ENCODE data around the gene GLRX.

GLRX gene

GRCh38 chr5:95808013-95808685 lies 14.4 kb downstream of the GLRX start:
- TF ChIP-seq, protein P1, sequence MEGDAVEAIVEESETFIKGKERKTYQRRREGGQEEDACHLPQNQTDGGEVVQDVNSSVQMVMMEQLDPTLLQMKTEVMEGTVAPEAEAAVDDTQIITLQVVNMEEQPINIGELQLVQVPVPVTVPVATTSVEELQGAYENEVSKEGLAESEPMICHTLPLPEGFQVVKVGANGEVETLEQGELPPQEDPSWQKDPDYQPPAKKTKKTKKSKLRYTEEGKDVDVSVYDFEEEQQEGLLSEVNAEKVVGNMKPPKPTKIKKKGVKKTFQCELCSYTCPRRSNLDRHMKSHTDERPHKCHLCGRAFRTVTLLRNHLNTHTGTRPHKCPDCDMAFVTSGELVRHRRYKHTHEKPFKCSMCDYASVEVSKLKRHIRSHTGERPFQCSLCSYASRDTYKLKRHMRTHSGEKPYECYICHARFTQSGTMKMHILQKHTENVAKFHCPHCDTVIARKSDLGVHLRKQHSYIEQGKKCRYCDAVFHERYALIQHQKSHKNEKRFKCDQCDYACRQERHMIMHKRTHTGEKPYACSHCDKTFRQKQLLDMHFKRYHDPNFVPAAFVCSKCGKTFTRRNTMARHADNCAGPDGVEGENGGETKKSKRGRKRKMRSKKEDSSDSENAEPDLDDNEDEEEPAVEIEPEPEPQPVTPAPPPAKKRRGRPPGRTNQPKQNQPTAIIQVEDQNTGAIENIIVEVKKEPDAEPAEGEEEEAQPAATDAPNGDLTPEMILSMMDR (IDR thresholded peaks at IDR 0.05; ENCODE audit: low read depth, low read length, missing control alignments): no peak
- no peak for DNase-seq (ENCODE audit: extremely low read depth, low read depth)
- H3K4me3 ChIP-seq (replicated peaks; ENCODE audit: low read depth, low read length): no peak overlapping the region

DNA sequence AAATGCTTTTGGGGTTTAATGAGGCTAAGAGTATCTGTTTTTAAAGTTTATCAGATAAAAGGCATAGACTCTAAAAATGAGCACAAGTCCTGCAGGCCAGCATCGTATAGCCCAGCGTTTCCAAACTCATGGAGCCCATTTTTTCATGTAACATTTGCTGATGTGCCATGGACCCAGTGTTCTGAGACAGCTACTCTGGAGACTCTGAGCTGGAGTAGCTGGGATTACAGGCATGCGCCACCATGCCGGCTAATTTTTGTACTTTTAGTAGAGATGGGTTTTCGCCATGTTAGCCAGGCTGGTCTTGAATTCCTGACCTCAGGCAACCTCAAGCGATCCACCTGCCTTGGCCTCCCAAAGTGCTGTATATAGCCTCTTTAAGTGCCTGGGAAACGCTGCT lies 15.8 kb downstream of the GLRX start:
- H3K4me3 ChIP-seq (replicated peaks; ENCODE audit: low read depth, low read length): no peak overlapping the region
- TF ChIP-seq, protein P1 (IDR thresholded peaks at IDR 0.05; ENCODE audit: low read depth, low read length, missing control alignments): no peak
- no peak for DNase-seq (ENCODE audit: extremely low read depth, low read depth)

DNA sequence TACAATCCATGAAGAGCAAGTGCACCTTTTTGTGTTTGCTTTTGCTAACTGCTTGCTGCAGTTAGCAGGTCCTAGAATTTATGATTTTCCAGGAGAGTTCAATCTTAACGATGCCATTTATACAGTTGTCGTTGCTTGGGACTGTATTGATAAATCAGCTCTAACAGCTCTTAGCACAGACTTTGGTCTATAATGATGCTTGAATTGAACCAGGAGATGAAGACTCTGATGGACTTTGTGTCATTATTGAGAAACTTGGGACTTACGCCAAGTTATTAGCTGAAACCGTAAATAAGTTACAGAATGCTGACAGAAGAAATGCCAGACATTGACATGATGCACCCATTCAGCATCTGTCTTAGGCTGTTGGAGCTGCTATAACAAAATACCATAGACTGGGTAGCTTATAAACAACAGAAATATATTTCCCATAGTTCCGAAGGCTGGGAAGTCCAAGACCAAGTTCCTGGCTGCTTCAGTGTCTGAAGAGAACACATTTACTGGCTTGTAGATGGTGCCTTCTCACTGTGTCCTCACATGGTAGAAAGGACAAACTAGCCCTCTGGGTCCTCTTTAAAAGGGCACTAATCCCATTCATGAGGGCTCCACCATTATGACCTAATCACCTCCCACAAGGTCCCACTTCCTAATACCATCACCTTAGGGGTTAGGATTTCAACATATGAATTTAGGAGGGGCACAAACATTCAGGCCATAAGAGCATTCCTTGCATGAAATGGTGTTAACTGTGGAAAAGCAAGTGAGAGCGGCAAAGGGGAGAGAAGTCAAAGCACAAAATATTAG lies 17.6 kb downstream of the GLRX start:
- TF ChIP-seq, protein P1 (IDR thresholded peaks at IDR 0.05; ENCODE audit: low read depth, low read length, missing control alignments): no peak
- no peak overlapping the region for H3K4me3 ChIP-seq (replicated peaks; ENCODE audit: low read depth, low read length)
- no peak for DNase-seq (ENCODE audit: extremely low read depth, low read depth)

DNA sequence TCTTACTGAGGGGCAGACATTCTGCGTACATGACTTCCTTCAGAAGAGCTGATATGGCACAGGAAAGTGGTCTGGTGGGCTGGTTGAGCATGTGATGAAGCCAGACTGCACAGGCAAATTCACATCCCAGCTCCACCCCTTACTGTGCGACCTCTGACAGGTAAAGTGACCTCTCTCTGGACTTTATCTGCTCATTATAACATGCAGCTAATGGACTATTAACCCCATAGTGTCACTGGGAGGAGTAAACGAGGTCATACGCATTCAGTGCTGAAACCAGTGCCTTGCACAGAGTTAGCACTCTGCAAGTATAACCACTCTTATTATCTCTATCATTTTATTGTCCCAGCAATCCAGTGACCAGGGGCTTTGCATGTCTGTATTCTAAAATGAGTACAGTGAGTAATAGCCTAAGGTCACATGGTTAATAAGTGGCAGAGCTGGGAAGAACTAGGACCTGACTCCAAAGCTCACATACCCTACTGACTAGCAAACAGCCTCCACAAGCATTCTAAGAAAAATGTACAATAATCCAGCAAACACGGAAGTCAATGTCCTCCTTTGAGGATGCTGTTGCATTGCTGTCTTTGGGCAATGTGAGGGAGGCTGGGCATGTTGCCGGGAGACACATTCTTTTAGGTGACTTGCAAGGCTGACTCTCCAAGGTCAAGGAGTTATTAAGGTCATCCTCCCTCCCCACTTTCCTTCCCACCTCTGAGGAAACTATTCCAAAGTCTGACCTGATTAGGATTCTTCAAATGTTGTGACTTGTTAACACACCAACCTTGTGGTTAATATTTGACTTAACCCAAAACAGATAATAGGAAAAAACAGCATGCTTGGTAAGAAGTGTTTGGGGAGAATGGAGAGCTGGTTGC lies 19.0 kb downstream of the GLRX start:
- no peak for DNase-seq (ENCODE audit: extremely low read depth, low read depth)
- H3K4me3 ChIP-seq (replicated peaks; ENCODE audit: low read depth, low read length): no peak overlapping the region
- TF ChIP-seq, protein P1 (IDR thresholded peaks at IDR 0.05; ENCODE audit: low read depth, low read length, missing control alignments): no peak

DNA sequence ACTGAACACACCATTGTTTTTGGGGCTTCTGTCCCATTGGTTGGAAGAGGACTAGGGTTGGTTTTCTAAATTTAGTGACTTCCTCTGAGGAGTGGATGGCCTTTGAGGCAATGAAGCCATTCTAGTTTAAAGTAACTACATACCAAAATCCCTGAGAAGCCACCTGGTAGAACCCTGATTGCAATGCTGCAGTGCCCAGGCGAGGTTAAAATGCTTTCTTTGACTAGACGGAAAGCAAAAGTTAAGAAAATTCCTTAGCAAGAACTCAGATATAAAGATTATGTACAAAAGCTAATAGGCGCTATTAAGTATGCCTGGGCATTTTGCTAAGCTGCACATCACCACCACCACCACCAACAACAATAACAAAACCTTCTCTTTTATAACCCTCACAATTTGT lies 20.6 kb downstream of the GLRX start:
- no peak overlapping the region for H3K4me3 ChIP-seq (replicated peaks; ENCODE audit: low read depth, low read length)
- TF ChIP-seq, protein P1 (IDR thresholded peaks at IDR 0.05; ENCODE audit: low read depth, low read length, missing control alignments): no peak
- no peak for DNase-seq (ENCODE audit: extremely low read depth, low read depth)

DNA sequence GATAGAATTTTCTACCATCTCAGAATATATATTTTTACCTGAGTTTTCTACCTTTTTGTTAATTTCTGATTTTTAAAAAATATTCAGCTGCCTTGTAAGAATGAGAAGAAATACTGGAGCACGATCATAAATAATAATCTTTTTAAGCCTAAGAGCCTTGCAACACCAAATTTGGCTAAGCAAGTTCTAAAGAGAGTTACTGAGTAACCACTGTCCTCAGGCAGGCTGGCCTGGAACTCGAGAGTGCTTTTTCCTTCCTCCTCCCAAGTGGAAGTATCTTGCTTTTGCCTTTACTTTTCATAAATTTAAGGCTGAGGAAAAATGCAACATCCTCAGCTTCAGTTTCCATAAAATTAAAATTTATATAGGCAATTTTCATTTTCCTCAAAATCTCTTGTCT lies 21.0 kb downstream of the GLRX start:
- DNase-seq (ENCODE audit: extremely low read depth, low read depth): no peak
- H3K4me3 ChIP-seq (replicated peaks; ENCODE audit: low read depth, low read length): no peak overlapping the region
- TF ChIP-seq, protein P1 (IDR thresholded peaks at IDR 0.05; ENCODE audit: low read depth, low read length, missing control alignments): no peak
